GM20000 (cell line): ENCODE measurements around the gene INPP5A.
"Not testable (repeated sequence)": the region's sequence is repeated elsewhere in the genome, so short reads cannot be mapped to it uniquely, and the experiment has no call there.

Experiments used
- DNase-seq: peaks from one replicate; pipeline ENCODE4 v3.0.0; 2012; ENCODE audit warnings: low spot score
- CTCF ChIP-seq: IDR thresholded peaks from 2 replicates; pipeline ENCODE4 v1.5.1; 2012; ENCODE audit warnings: mild to moderate bottlenecking, control low read depth; ENCODE audit errors: extremely low read depth, missing control alignments

The INPP5A gene

GRCh38 chr10:132677473-132678227 lies 140.1 kb downstream of the INPP5A start:
- DNase-seq, result no peak
- TF ChIP-seq CTCF, result no peak

GRCh38 chr10:132678436-132679216 lies 141.0 kb downstream of the INPP5A start:
- no peak for TF ChIP-seq CTCF
- DNase-seq, result no peak

- DNase-seq, result no peak
- TF ChIP-seq CTCF, result no peak
These were observed 141.6 kb downstream of the INPP5A start for GRCh38 chr10:132679217-132679595.

GRCh38 chr10:132679640-132680039 lies 142.1 kb downstream of the INPP5A start:
- no peak for DNase-seq
- no peak for TF ChIP-seq CTCF

GRCh38 chr10:132680741-132681140 lies 143.2 kb downstream of the INPP5A start:
- not testable (repeated sequence) for DNase-seq

GRCh38 chr10:132681858-132682755 lies 144.5 kb downstream of the INPP5A start:
- no peak for DNase-seq
- TF ChIP-seq CTCF, result no peak

DNA sequence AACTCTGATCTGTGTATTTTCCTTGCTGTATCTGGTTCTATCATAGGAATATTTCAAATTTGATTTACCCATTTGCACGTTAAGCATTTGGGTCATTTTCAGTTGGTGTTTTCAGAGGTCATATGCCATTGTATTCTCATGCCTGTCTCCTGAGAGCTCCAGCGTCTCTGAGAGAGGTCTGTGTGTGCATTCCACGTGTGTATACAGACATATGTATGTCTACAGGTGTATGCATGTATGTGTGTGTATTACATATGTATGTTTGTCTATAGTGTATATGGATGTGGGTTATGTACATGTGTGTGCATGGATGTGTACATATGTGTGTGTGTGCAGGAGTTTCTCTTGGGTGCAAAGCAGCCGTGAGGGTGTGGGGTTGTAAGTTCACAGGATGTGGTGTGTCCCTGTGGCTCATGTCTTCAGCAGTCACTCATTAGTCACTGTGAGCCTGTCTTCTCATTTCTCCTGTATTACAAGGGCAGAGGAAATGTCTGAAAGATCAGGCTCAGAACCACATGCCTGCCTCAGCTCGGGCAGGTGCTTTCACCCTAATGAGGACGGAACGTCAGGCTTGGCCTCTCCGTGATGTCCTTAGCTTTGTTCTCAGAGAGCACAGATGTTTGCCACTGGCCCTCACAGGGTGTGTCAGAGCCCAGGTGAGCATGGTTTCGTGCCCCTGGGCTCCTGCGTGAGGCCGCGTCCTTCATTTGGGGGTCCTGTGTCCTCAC lies 146.7 kb downstream of the INPP5A start:
- TF ChIP-seq CTCF, result no peak
- no peak for DNase-seq
